H1 (cell line): ENCODE data around the gene KSR2. TPM values are rescaled to one million over a fixed set of nuclear protein-coding genes. Genes with fewer than 3 reads are reported as not detected.

Experiments used
- CTCF ChIA-PET: fragments of 300-600 bp; sonication (Branson Sonifier 250); formaldehyde crosslinking; loops from one replicate; lab custom pipeline; 2021; ENCODE audit not compliant: partially characterized antibody; lab: Charles Lee
- POLR2A ChIA-PET: fragments of 300-600 bp; sonication (Branson Sonifier 250); formaldehyde crosslinking; loops from one replicate; lab custom pipeline; 2021; ENCODE audit warnings: inconsistent platforms; ENCODE audit not compliant: partially characterized antibody; lab: Charles Lee
- DNase-seq, 2 experiments: peaks; one replicate each; pipeline versions ENCODE4 v3.0.0 to v3.0.0-alpha.2; 2010 to 2022; ENCODE audit warnings: low spot score in 2 of 2, low read depth in 1 of 2, mixed read lengths in 1 of 2
- FAIRE-seq: peaks from 2 replicates; lab custom pipeline; 2011; peaks lifted over from hg19 to GRCh38; lab: Jason Lieb, UNC
- H2AFZ ChIP-seq: 2 replicates; pipeline ENCODE4 v1.8.1; 2012; ENCODE audit warnings: low read length, inconsistent platforms
- H2AK5ac ChIP-seq: 2 replicates; pipeline ENCODE4 v1.6.1; 2013; ENCODE audit warnings: low read depth, low read length
- H2BK120ac ChIP-seq: replicated peaks from 2 replicates; pipeline ENCODE3; 2013; ENCODE audit warnings: low read depth, low read length, inconsistent platforms
- H2BK12ac ChIP-seq: 2 replicates; pipeline ENCODE4 v1.6.1; 2013; ENCODE audit warnings: low read depth, low read length
- H2BK15ac ChIP-seq: 2 replicates; pipeline ENCODE4 v1.6.1; 2013; ENCODE audit warnings: low read length
- H2BK20ac ChIP-seq: 2 replicates; pipeline ENCODE4 v1.6.1; 2013; ENCODE audit warnings: low read length
- H2BK5ac ChIP-seq: 2 replicates; pipeline ENCODE4 v1.6.1; 2013; ENCODE audit warnings: low read depth, low read length
- H3K14ac ChIP-seq: 2 replicates; pipeline ENCODE4 v1.6.1; 2013; ENCODE audit warnings: inconsistent platforms; ENCODE audit not compliant: insufficient read length
- H3K18ac ChIP-seq: 2 replicates; pipeline ENCODE4 v1.6.1; 2013; ENCODE audit warnings: low read length; ENCODE audit errors: extremely low read depth
- H3K23ac ChIP-seq: 2 replicates; pipeline ENCODE4 v1.6.1; 2013; ENCODE audit warnings: inconsistent platforms; ENCODE audit not compliant: insufficient read length
- H3K23me2 ChIP-seq: 2 replicates; pipeline ENCODE4 v1.6.1; 2013; ENCODE audit warnings: low read depth, low read length
- H3K27ac ChIP-seq: 2 replicates; pipeline ENCODE4 v1.6.1; 2011; ENCODE audit warnings: low read depth, low read length, inconsistent platforms
- H3K27me3 ChIP-seq, 4 experiments: replicated peaks in 1 of 4; 1 replicate in 1 of 4; 2 replicates in 3 of 4; pipeline versions ENCODE4 v1.6.1 to v1.8.1; 2011 to 2013; ENCODE audit warnings: low read length in 3 of 4, mild to moderate bottlenecking in 3 of 4, inconsistent platforms in 2 of 4, mixed read lengths in 2 of 4, moderate library complexity in 1 of 4; ENCODE audit not compliant: control insufficient read depth in 3 of 4, insufficient read depth in 3 of 4; ENCODE audit errors: extremely low read depth in 1 of 4
- H3K36me3 ChIP-seq, 4 experiments: 2 replicates each; pipeline versions ENCODE4 v1.6.1 to v1.8.1; 2011 to 2013; ENCODE audit warnings: mild to moderate bottlenecking in 4 of 4, low read length in 3 of 4, moderate library complexity in 2 of 4, control low read depth in 1 of 4, inconsistent platforms in 1 of 4; ENCODE audit not compliant: insufficient read depth in 4 of 4, control insufficient read depth in 2 of 4
- H3K4ac ChIP-seq: replicated peaks from 2 replicates; pipeline ENCODE3; 2013; ENCODE audit warnings: low read length, low read depth, mixed read lengths, inconsistent platforms; ENCODE audit not compliant: insufficient read length
- H3K4me1 ChIP-seq, 4 experiments: replicated peaks in 1 of 4; 1 replicate in 1 of 4; 2 replicates in 3 of 4; pipeline versions ENCODE4 v1.6.1 to v1.8.1; 2011 to 2013; ENCODE audit warnings: low read length in 3 of 4, inconsistent platforms in 2 of 4, mixed read lengths in 1 of 4; ENCODE audit not compliant: insufficient read depth in 4 of 4, control insufficient read depth in 3 of 4
- H3K4me2 ChIP-seq, 2 experiments: 2 replicates each; pipeline versions ENCODE4 v1.6.1 to v1.8.1; 2011 to 2013; ENCODE audit warnings: low read depth in 2 of 2, low read length in 2 of 2, control low read depth in 1 of 2, inconsistent platforms in 1 of 2, mild to moderate bottlenecking in 1 of 2; ENCODE audit not compliant: insufficient read depth in 1 of 2
- H3K4me3 ChIP-seq, 4 experiments: fragments of 200-600, 300-600 bp in 1 of 4; sonication (generic), shearing (Covaris generic), sonication (Bioruptor Twin) in 1 of 4; 2 replicates each; pipeline versions ENCODE4 v1.5.1 to v1.8.1; 2011 to 2016; ENCODE audit warnings: low read length in 4 of 4, low read depth in 3 of 4, control low read depth in 2 of 4, inconsistent platforms in 2 of 4, mild to moderate bottlenecking in 2 of 4, mixed read lengths in 1 of 4, moderate library complexity in 1 of 4; ENCODE audit not compliant: insufficient read depth in 2 of 4; ENCODE audit errors: extremely low read depth in 1 of 4
- H3K56ac ChIP-seq: replicated peaks from 2 replicates; pipeline ENCODE3; 2013; ENCODE audit warnings: low read depth, mild to moderate bottlenecking, mixed read lengths, low read length, inconsistent platforms; ENCODE audit not compliant: insufficient read length
- H3K79me1 ChIP-seq: 2 replicates; pipeline ENCODE4 v1.6.1; 2013; ENCODE audit warnings: low read depth, low read length, control low read depth
- H3K79me2 ChIP-seq, 2 experiments: 2 replicates each; pipeline versions ENCODE4 v1.6.1 to v1.8.1; 2012 to 2013; ENCODE audit warnings: low read length in 2 of 2, mild to moderate bottlenecking in 2 of 2, inconsistent platforms in 1 of 2; ENCODE audit not compliant: insufficient read depth in 2 of 2, control insufficient read depth in 1 of 2
- H3K9ac ChIP-seq, 4 experiments: replicated peaks in 1 of 4; 1 replicate in 1 of 4; 2 replicates in 3 of 4; pipeline versions ENCODE4 v1.6.1 to v1.8.1; 2011 to 2013; ENCODE audit warnings: low read depth in 3 of 4, low read length in 3 of 4, control low read depth in 2 of 4, mild to moderate bottlenecking in 2 of 4, moderate library complexity in 2 of 4, inconsistent platforms in 1 of 4; ENCODE audit errors: extremely low read depth in 1 of 4
- H3K9me3 ChIP-seq, 2 experiments: 2 replicates each; pipeline versions ENCODE4 v1.6.1 to v1.8.1; 2012 to 2013; ENCODE audit warnings: mild to moderate bottlenecking in 2 of 2, moderate library complexity in 2 of 2, control low read depth in 1 of 2, inconsistent platforms in 1 of 2, low read depth in 1 of 2, low read length in 1 of 2, mixed read lengths in 1 of 2; ENCODE audit not compliant: insufficient read depth in 2 of 2
- H4K20me1 ChIP-seq, 2 experiments: replicated peaks in 1 of 2; 2 replicates each; pipeline versions ENCODE3 to v1.8.1; 2011 to 2013; ENCODE audit warnings: inconsistent platforms in 2 of 2, low read length in 2 of 2, mild to moderate bottlenecking in 1 of 2; ENCODE audit not compliant: insufficient read depth in 2 of 2, control insufficient read depth in 1 of 2
- H4K5ac ChIP-seq: 2 replicates; pipeline ENCODE4 v1.6.1; 2013; ENCODE audit warnings: low read length, low read depth, mixed read lengths, inconsistent platforms; ENCODE audit not compliant: insufficient read length
- H4K8ac ChIP-seq: 2 replicates; pipeline ENCODE4 v1.8.0; 2013; ENCODE audit warnings: mild to moderate bottlenecking, moderate library complexity, low read length, inconsistent platforms; ENCODE audit not compliant: insufficient read depth; ENCODE audit errors: extremely low read depth
- H4K91ac ChIP-seq: replicated peaks from 2 replicates; pipeline ENCODE3; 2013; ENCODE audit warnings: low read length, mixed read lengths, inconsistent platforms; ENCODE audit not compliant: insufficient read length
- ASH2L ChIP-seq: fragments of 200-600, 300-600 bp; sonication (generic); IDR thresholded peaks from one replicate; pipeline ENCODE4 v1.7.1; 2017; ENCODE audit warnings: low read length
- CBX8 ChIP-seq: fragments of 300-800, 300-1000 bp; sonication (generic); IDR thresholded peaks from 2 replicates; pipeline ENCODE4 v1.7.1; 2016; ENCODE audit warnings: low read depth, low read length, borderline replicate concordance
- SRF ChIP-seq: IDR thresholded peaks from 2 replicates; pipeline ENCODE4 v1.6.1; 2011; ENCODE audit warnings: mild to moderate bottlenecking, low read depth, low read length, moderate library complexity
- ZNF274 ChIP-seq: IDR thresholded peaks from 2 replicates; pipeline ENCODE4 v1.7.0; 2012; ENCODE audit warnings: low read length, borderline replicate concordance; ENCODE audit errors: extremely low read depth
- WGBS, 2 experiments: shearing (Covaris generic) in 1 of 2; methylation state at CpG; one replicate each; pipeline versions ENCODE4 v1.1.6 to v1.1.7; 2013 to 2015; ENCODE audit warnings: low lambda C conversion rate in 2 of 2, mixed read lengths in 2 of 2, inconsistent platforms in 1 of 2, low coverage in 1 of 2, missing lambda C conversion rate in 1 of 2; ENCODE audit not compliant: insufficient replicate concordance in 2 of 2, insufficient coverage in 1 of 2, insufficient read length in 1 of 2; ENCODE audit errors: extremely low coverage in 1 of 2, missing lambda C conversion rate in 1 of 2; 5-methylcytosine and 5-hydroxymethylcytosine counted together
- polyA plus RNA-seq, 7 experiments: library from polyadenylated mRNA; depleted of rRNA in 3 of 7; stranded (reverse) in 5 of 7; unstranded in 2 of 7; fragments of >200 nt in 5 of 7; fragments of 200-250 nt in 2 of 7; gene quantifications; 1 replicate in 5 of 7; 2 replicates in 1 of 7; 4 replicates in 1 of 7; pipeline versions ENCODE4 v1.2.1 to v1.2.3, GENCODE V29; 2011 to 2013; ENCODE audit warnings: missing spikeins in 2 of 7, mixed read lengths in 2 of 7
- total RNA-seq: library from RNA; stranded (reverse); fragmentation: NEBNext Ultra II Directional; extraction: Animal tissue kit (Norgen Biotek cat#: 25700); gene quantifications from 2 replicates; pipeline ENCODE4 v1.2.1, GENCODE V29; 2021
- TF ChIP-seq, protein P1 (sequence below): IDR thresholded peaks from 2 replicates; pipeline ENCODE4 v1.6.1; 2012; ENCODE audit warnings: inconsistent platforms

Gene KSR2
- total and polyA plus RNA-seq, 2 of the 8 experiments (the other 6 are each of a cell fraction or from before 2014, with no cell fraction given), result 0.74 to 2.2 TPM

DNA sequence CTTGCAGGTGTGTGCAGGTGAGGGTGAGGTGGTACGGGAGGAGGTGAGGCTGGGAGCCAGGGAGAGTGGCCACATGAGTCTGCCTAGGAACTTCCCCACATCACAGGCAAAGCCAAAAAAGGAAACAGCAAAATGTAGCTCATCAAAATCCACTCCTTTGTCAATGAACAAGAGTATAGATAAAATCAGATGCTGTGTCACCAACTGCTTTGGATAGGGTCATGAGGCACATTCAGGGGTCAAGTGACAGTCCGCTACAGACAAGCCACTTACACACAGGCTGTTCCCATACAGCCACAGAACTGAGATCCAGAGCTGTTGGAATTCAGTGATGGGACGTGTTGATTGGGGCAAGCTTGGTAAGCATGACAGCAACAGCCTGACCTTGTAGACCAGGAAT lies 507.1 kb downstream of the KSR2 start:
- no peak for DNase-seq
- Histone ChIP-seq H3K14ac (no peak overlapping the region), H3K79me1 (no peaks in the 10 kb centered on the region), H3K4me3 (no peak overlapping the region), H2BK5ac (no peak overlapping the region), H4K91ac (no peak overlapping the region), H3K56ac (no peak overlapping the region), H3K9ac (no peak overlapping the region), H3K79me2 (no peaks in the 10 kb centered on the region), H2AK5ac (no peak overlapping the region), H3K9me3 (no peaks in the 10 kb centered on the region), H4K20me1 (no peaks in the 10 kb centered on the region), H3K27me3 (no peaks in the 10 kb centered on the region), H3K27ac (no peak overlapping the region), H3K36me3 (no peaks in the 10 kb centered on the region), H2BK20ac (no peak overlapping the region), H2BK12ac (no peak overlapping the region), H3K4me2 (no peak overlapping the region), H2BK120ac (no peak overlapping the region), H2BK15ac (no peak overlapping the region), H3K18ac (no peak overlapping the region), H3K4ac (no peak overlapping the region), H3K4me1 (no peaks in the 10 kb centered on the region), H3K23me2 (no peaks in the 10 kb centered on the region), H2AFZ (no peak overlapping the region), H4K5ac (no peak overlapping the region), H3K23ac (no peak overlapping the region), H4K8ac (no peak overlapping the region)
- ChIA-PET POLR2A (no interaction called here), CTCF (interaction anchor here (0.6 to 6.0 kb wide), 3 partner anchors 10 to 132 kb away, joined by 3 to 33 read pairs (median 3); no protein-coding TSS in a partner anchor)
- 95% methylated on average over 3 of the region's 3 CpGs; no CpG with 5 or more reads in 1 of the 2 experiments for WGBS, 2 experiments
- TF ChIP-seq CBX8 (no peak), ZNF274 (no peak), ASH2L (no peak), SRF (no peak)
- TF ChIP-seq, protein P1, sequence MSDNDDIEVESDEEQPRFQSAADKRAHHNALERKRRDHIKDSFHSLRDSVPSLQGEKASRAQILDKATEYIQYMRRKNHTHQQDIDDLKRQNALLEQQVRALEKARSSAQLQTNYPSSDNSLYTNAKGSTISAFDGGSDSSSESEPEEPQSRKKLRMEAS, result no peak
- no peak for FAIRE-seq
